H1 (cell line): ENCODE data around the gene MT2A.

Experiments used
- CTCF ChIP-seq, 3 experiments: IDR thresholded peaks; 1 replicate in 2 of 3; 2 replicates in 1 of 3; pipeline versions ENCODE4 v1.5.1 to v1.6.1; 2011; ENCODE audit warnings: low read length in 3 of 3, mild to moderate bottlenecking in 3 of 3, inconsistent platforms in 2 of 3, low read depth in 1 of 3, moderate library complexity in 1 of 3; ENCODE audit not compliant: insufficient read depth in 1 of 3; ENCODE audit errors: control extremely low read depth in 1 of 3
- EP300 ChIP-seq, 2 experiments: IDR thresholded peaks; 1 replicate in 1 of 2; 2 replicates in 1 of 2; pipeline ENCODE4 v1.6.1; 2011 to 2012; ENCODE audit warnings: low read depth in 2 of 2, low read length in 2 of 2, mild to moderate bottlenecking in 2 of 2, borderline replicate concordance in 1 of 2, inconsistent platforms in 1 of 2, moderate library complexity in 1 of 2
- GABPA ChIP-seq: IDR thresholded peaks from 2 replicates; pipeline ENCODE4 v1.6.1; 2011; ENCODE audit warnings: mild to moderate bottlenecking, low read length, moderate library complexity, borderline replicate concordance; ENCODE audit not compliant: insufficient read depth
- MAFK ChIP-seq: IDR thresholded peaks from 2 replicates; pipeline ENCODE4 v1.6.1; 2012; ENCODE audit warnings: low read depth, mild to moderate bottlenecking, improper control_type of control experiment, low read length
- POLR2A ChIP-seq, 2 experiments: IDR thresholded peaks; 1 replicate in 1 of 2; 2 replicates in 1 of 2; pipeline ENCODE4 v1.6.1; 2011; ENCODE audit warnings: low read depth in 2 of 2, low read length in 2 of 2, mild to moderate bottlenecking in 2 of 2; ENCODE audit errors: control extremely low read depth in 1 of 2
- RNF2 ChIP-seq: fragments of 200-900, 300-1000 bp; sonication (generic); IDR thresholded peaks from 2 replicates; pipeline ENCODE4 v1.7.1; 2016; ENCODE audit warnings: borderline replicate concordance, low read depth, mild to moderate bottlenecking, antibody characterized with exemption, low read length; ENCODE audit not compliant: poor library complexity, severe bottlenecking; ENCODE audit errors: missing control alignments
- SP1 ChIP-seq: IDR thresholded peaks from 2 replicates; pipeline ENCODE4 v1.6.1; 2011; ENCODE audit warnings: low read depth, low read length
- SRF ChIP-seq: IDR thresholded peaks from 2 replicates; pipeline ENCODE4 v1.6.1; 2011; ENCODE audit warnings: mild to moderate bottlenecking, low read depth, low read length, moderate library complexity
- TAF7 ChIP-seq: optimal IDR thresholded peaks from 2 replicates; pipeline ENCODE3; 2011; ENCODE audit warnings: low read depth, mild to moderate bottlenecking, inconsistent platforms, low read length, moderate library complexity, borderline replicate concordance
- USF2 ChIP-seq: IDR thresholded peaks from 2 replicates; pipeline ENCODE4 v1.6.1; 2011; ENCODE audit warnings: low read length, improper control_type of control experiment
- TF ChIP-seq, protein P1 (sequence below): IDR thresholded peaks from 2 replicates; pipeline ENCODE4 v1.6.1; 2011; ENCODE audit warnings: low read depth, mild to moderate bottlenecking, low read length; ENCODE audit not compliant: insufficient read depth
- TF ChIP-seq, protein P2 (sequence below): IDR thresholded peaks from 2 replicates; pipeline ENCODE4 v1.6.1; 2012; ENCODE audit warnings: inconsistent platforms

GRCh38 chr16:56645838-56646237, 37.5 kb downstream of the MT2A start:
- TF ChIP-seq TAF7 (no peak), POLR2A (IDR thresholded peaks at IDR 0.05; ENCODE audit: control extremely low read depth in 1 of 2, low read depth in 2 of 2, low read length in 2 of 2) (no peak), CTCF (IDR thresholded peaks at IDR 0.05; ENCODE audit: control extremely low read depth in 1 of 3, insufficient read depth in 1 of 3, low read depth in 1 of 3, low read length in 3 of 3) (no peak), MAFK (no peak), RNF2 (no peak), SRF (no peak), GABPA (no peak), EP300 (IDR thresholded peaks at IDR 0.05; ENCODE audit: borderline replicate concordance in 1 of 2, low read depth in 2 of 2, low read length in 2 of 2) (no peak), SP1 (no peak), USF2 (no peak)
- TF ChIP-seq, protein P1, sequence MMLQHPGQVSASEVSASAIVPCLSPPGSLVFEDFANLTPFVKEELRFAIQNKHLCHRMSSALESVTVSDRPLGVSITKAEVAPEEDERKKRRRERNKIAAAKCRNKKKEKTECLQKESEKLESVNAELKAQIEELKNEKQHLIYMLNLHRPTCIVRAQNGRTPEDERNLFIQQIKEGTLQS, result no peak
- TF ChIP-seq, protein P2, sequence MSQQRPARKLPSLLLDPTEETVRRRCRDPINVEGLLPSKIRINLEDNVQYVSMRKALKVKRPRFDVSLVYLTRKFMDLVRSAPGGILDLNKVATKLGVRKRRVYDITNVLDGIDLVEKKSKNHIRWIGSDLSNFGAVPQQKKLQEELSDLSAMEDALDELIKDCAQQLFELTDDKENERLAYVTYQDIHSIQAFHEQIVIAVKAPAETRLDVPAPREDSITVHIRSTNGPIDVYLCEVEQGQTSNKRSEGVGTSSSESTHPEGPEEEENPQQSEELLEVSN, result no peak
